Spleen (tissue), 7 donors: ENCODE data around the gene GAS7.

Experiments used
- CTCF ChIP-seq, 11 experiments: fragments of 200-600 bp in 7 of 11; fragments of 450-650 bp in 4 of 11; sonication (generic) in 4 of 11; IDR thresholded peaks in 8 of 11; conservative IDR thresholded peaks in 3 of 11; 1 replicate in 7 of 11; 2 replicates in 4 of 11; pipeline versions ENCODE4 v1.4.0 to v1.8.0; 2016 to 2021; ENCODE audit warnings: antibody characterized with exemption in 11 of 11, inconsistent platforms in 4 of 11, mild to moderate bottlenecking in 1 of 11
- POLR2A ChIP-seq, 3 donors: fragments of 450-650 bp; IDR thresholded peaks; one replicate each; pipeline ENCODE4 v1.5.1; 2017; ENCODE audit warnings: antibody characterized with exemption in 3 of 3, mild to moderate bottlenecking in 1 of 3
- POLR2AphosphoS5 ChIP-seq, 3 donors: sonication (generic); formaldehyde crosslinking; IDR thresholded peaks; one replicate each; pipeline ENCODE4 v1.5.1; 2017; ENCODE audit warnings: antibody characterized with exemption in 3 of 3
- donor health status: DM: no; HTN: no; CAD: no; lungs with moderate emphysema.
- donor health status: DM: no; HTN: no; CAD: no.
- donor health status: DM: no; HTN: no; CAD: no.

DNA sequence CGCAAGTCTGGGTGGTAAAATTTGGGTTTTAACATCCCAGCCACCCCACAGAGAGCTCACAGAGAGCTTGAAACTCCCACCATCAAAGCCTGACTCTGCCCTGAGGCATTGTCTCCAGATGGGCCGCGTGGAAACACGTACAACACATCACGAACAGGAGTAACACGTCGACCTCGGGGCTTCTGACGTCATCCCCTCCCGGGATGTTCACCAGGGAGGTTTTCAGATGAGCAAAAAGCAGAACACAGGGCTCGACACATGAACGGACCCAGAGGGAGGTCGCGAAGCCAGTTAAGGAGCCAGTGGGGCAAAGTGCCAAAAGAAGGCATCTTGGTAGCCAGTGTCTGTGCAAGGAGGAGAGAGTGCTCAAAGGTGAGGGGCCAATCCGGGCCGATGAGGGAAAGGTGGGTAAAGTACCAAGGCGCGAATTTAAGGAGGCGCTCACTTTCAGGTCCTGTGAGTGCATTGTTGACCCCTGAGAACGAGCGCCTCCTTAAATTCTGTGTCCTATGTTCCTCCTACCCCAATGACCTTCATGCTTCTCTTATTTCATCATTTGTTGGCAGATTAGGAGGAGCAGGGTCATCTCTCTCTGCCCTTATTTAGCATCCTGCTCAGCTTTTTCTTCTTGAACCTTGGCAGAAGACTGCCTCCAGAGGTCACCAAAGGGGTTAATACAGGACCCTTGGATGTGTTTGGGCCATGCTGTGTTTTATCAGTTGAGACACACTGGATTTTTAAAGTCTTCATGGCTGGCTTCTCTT is 298.9 kb downstream of the GAS7 start:
- TF ChIP-seq CTCF (IDR thresholded peaks at IDR 0.05 in 8 of 11, conservative IDR thresholded peaks at IDR 0.05 in 3 of 11) (no peak), POLR2AphosphoS5 (IDR thresholded peaks at IDR 0.05) (no peak), POLR2A (IDR thresholded peaks at IDR 0.05) (no peak)
